Liver (tissue), 9 donors: Measurements from ENCODE around the gene TBC1D9B. TPM values are rescaled to one million over a fixed set of nuclear protein-coding genes. Genes with fewer than 3 reads are reported as not detected.

Source experiments
- DNase-seq: peaks from one replicate; pipeline ENCODE4 v3.0.0-alpha.2; 2017; ENCODE audit warnings: low spot score
- H3K27ac ChIP-seq, 2 donors: one replicate each; pipeline ENCODE4 v1.7.0; 2013; ENCODE audit warnings: inconsistent platforms in 2 of 2, low read length in 2 of 2, control low read depth in 1 of 2, low read depth in 1 of 2, mild to moderate bottlenecking in 1 of 2
- H3K27me3 ChIP-seq, 4 donors: one replicate each; pipeline versions ENCODE4 v1.6.1 to v1.7.0; 2013; ENCODE audit warnings: low read length in 3 of 4, inconsistent platforms in 1 of 4, mild to moderate bottlenecking in 1 of 4, moderate library complexity in 1 of 4; ENCODE audit not compliant: control insufficient read depth in 4 of 4, insufficient read depth in 4 of 4
- H3K36me3 ChIP-seq, 4 donors: one replicate each; pipeline versions ENCODE4 v1.6.1 to v1.7.0; 2013; ENCODE audit warnings: low read length in 3 of 4, mild to moderate bottlenecking in 3 of 4, low read depth in 1 of 4, moderate library complexity in 1 of 4; ENCODE audit not compliant: control insufficient read depth in 4 of 4, insufficient read depth in 3 of 4
- H3K4me1 ChIP-seq, 4 donors: one replicate each; pipeline versions ENCODE4 v1.6.1 to v1.7.0; 2013; ENCODE audit warnings: low read length in 3 of 4, mild to moderate bottlenecking in 3 of 4, moderate library complexity in 1 of 4; ENCODE audit not compliant: control insufficient read depth in 4 of 4, insufficient read depth in 4 of 4
- H3K4me3 ChIP-seq, 3 donors: one replicate each; pipeline versions ENCODE4 v1.6.1 to v1.7.0; 2013; ENCODE audit warnings: low read length in 3 of 3, control low read depth in 1 of 3, low read depth in 1 of 3, mild to moderate bottlenecking in 1 of 3
- H3K9ac ChIP-seq, 2 donors: one replicate each; pipeline ENCODE4 v1.7.0; 2013; ENCODE audit warnings: low read length in 2 of 2, mild to moderate bottlenecking in 2 of 2, moderate library complexity in 2 of 2, control low read depth in 1 of 2, low read depth in 1 of 2
- H3K9me3 ChIP-seq, 4 donors: one replicate each; pipeline versions ENCODE4 v1.6.1 to v1.7.0; 2013; ENCODE audit warnings: low read length in 3 of 4; ENCODE audit not compliant: control insufficient read depth in 4 of 4
- ATF3 ChIP-seq: IDR thresholded peaks from 2 replicates; pipeline ENCODE4 v1.6.1; 2016; ENCODE audit warnings: antibody characterized with exemption
- CTCF ChIP-seq: fragments of 150-350 bp; IDR thresholded peaks from 2 replicates; pipeline ENCODE4 v1.5.1; 2017; ENCODE audit warnings: improper control_type of control experiment, low read depth, low read length; ENCODE audit not compliant: missing input control
- EGR1 ChIP-seq, 2 donors: IDR thresholded peaks; 2 replicates each; pipeline ENCODE4 v1.6.1; 2016 to 2018; ENCODE audit warnings: antibody characterized with exemption in 2 of 2, low read depth in 2 of 2
- FOXA1 ChIP-seq: IDR thresholded peaks from 2 replicates; pipeline ENCODE4 v1.6.1; 2016; ENCODE audit warnings: antibody characterized with exemption
- FOXA2 ChIP-seq: IDR thresholded peaks from 2 replicates; pipeline ENCODE4 v1.6.1; 2016; ENCODE audit warnings: antibody characterized with exemption
- GABPA ChIP-seq, 2 donors: IDR thresholded peaks in 1 of 2; conservative IDR thresholded peaks in 1 of 2; 2 replicates each; pipeline ENCODE4 v1.6.1; 2016; ENCODE audit warnings: antibody characterized with exemption in 2 of 2, mild to moderate bottlenecking in 1 of 2, moderate library complexity in 1 of 2
- HNF4A ChIP-seq, 2 donors: conservative IDR thresholded peaks; 2 replicates each; pipeline ENCODE4 v1.6.1; 2016; ENCODE audit warnings: antibody characterized with exemption in 2 of 2, mild to moderate bottlenecking in 2 of 2
- HNF4G ChIP-seq: IDR thresholded peaks from 2 replicates; pipeline ENCODE4 v1.6.1; 2016; ENCODE audit warnings: antibody characterized with exemption
- JUND ChIP-seq, 2 donors: IDR thresholded peaks; 2 replicates each; pipeline ENCODE4 v1.6.1; 2016; ENCODE audit warnings: antibody characterized with exemption in 2 of 2
- MAX ChIP-seq: IDR thresholded peaks from 2 replicates; pipeline ENCODE4 v1.6.1; 2016; ENCODE audit warnings: antibody characterized with exemption
- NR2F2 ChIP-seq: IDR thresholded peaks from 2 replicates; pipeline ENCODE4 v1.6.1; 2016; ENCODE audit warnings: antibody characterized with exemption
- RAD21 ChIP-seq, 2 donors: IDR thresholded peaks; 2 replicates each; pipeline ENCODE4 v1.6.1; 2016; ENCODE audit warnings: antibody characterized with exemption in 2 of 2, mild to moderate bottlenecking in 2 of 2
- REST ChIP-seq: IDR thresholded peaks from 2 replicates; pipeline ENCODE4 v1.6.1; 2016; ENCODE audit warnings: antibody characterized with exemption, mild to moderate bottlenecking
- RXRA ChIP-seq, 2 donors: IDR thresholded peaks; 2 replicates each; pipeline ENCODE4 v1.6.1; 2017 to 2018; ENCODE audit warnings: antibody characterized with exemption in 2 of 2, mild to moderate bottlenecking in 1 of 2
- SP1 ChIP-seq: IDR thresholded peaks from 2 replicates; pipeline ENCODE4 v1.6.1; 2018; ENCODE audit warnings: antibody characterized with exemption, mild to moderate bottlenecking
- TAF1 ChIP-seq: conservative IDR thresholded peaks from 2 replicates; pipeline ENCODE4 v1.6.1; 2016; ENCODE audit warnings: antibody characterized with exemption, mild to moderate bottlenecking
- YY1 ChIP-seq: IDR thresholded peaks from 2 replicates; pipeline ENCODE4 v1.6.1; 2016; ENCODE audit warnings: antibody characterized with exemption, mild to moderate bottlenecking
- ZBTB33 ChIP-seq: IDR thresholded peaks from 2 replicates; pipeline ENCODE4 v1.6.1; 2016; ENCODE audit warnings: antibody characterized with exemption
- WGBS: extraction: QIAGEN DNeasy Blood & Tissue Kit; methylation state at CpG from one replicate; pipeline ENCODE4 v1.1.7; 2013; 5-methylcytosine and 5-hydroxymethylcytosine counted together
- polyA plus RNA-seq, 2 donors: library from polyadenylated mRNA; stranded (reverse) in 1 of 2; unstranded in 1 of 2; fragments of 200-250 nt in 1 of 2; fragments of >200 nt in 1 of 2; fragmentation: Nextera tagmentation in 1 of 2; extraction: Ambion mirVana in 1 of 2; gene quantifications; one replicate each; pipeline versions ENCODE4 v1.2.1 to v1.2.3, GENCODE V29; 2013 to 2015
- total RNA-seq, 2 donors: library from RNA; depleted of rRNA; stranded (reverse); fragments of >200 nt; gene quantifications; one replicate each; pipeline ENCODE4 v1.2.3, GENCODE V29; 2014
- donor health status: healthy.
- donor health status: healthy.
- donor health status: healthy.
- donor health status: healthy.
- donor health status: healthy.

TBC1D9B gene
- total and polyA plus RNA-seq, 4 donors, result 23.1 to 55.4 (median 38.7) TPM

GRCh38 chr5:179834120-179834519, 73.6 kb downstream of the TBC1D9B start:
- no peaks in the 10 kb centered on the region for H3K27me3 ChIP-seq
- no peaks in the 10 kb centered on the region for H3K9me3 ChIP-seq
- H3K4me3 ChIP-seq, result no peak overlapping the region
- no peak for DNase-seq
- no peak overlapping the region for H3K27ac ChIP-seq
- peaks cover 3 to 42% (median 32%) of the 10 kb centered on the region in 4 donors for H3K4me1 ChIP-seq
- WGBS, result 62% methylated on average over 8 of the region's 8 CpGs
- H3K36me3 ChIP-seq, result peaks cover 26 to 62% (median 55%) of the 10 kb centered on the region in 4 donors
- H3K9ac ChIP-seq, result no peak overlapping the region
- TF ChIP-seq TAF1, result no peak
- TF ChIP-seq RXRA (IDR thresholded peaks at IDR 0.05), result no peak
- no peak for TF ChIP-seq YY1
- no peak for TF ChIP-seq RAD21 (IDR thresholded peaks at IDR 0.05)
- no peak for TF ChIP-seq HNF4A (conservative IDR thresholded peaks at IDR 0.05)
- no peak for TF ChIP-seq NR2F2
- TF ChIP-seq ATF3, result no peak
- TF ChIP-seq HNF4G, result no peak
- TF ChIP-seq EGR1 (IDR thresholded peaks at IDR 0.05; ENCODE audit: low read depth in 2 of 2), result no peak
- no peak for TF ChIP-seq REST
- no peak for TF ChIP-seq SP1
- no peak for TF ChIP-seq GABPA (IDR thresholded peaks at IDR 0.05 in 1 of 2, conservative IDR thresholded peaks at IDR 0.05 in 1 of 2)
- no peak for TF ChIP-seq FOXA1
- no peak for TF ChIP-seq CTCF

- Histone ChIP-seq H3K27ac (no peak overlapping the region), H3K36me3 (peaks cover 29 to 66% (median 60%) of the 10 kb centered on the region in 4 donors), H3K4me3 (no peak overlapping the region), H3K9ac (no peak overlapping the region), H3K9me3 (no peaks in the 10 kb centered on the region), H3K27me3 (no peaks in the 10 kb centered on the region), H3K4me1 (peaks cover 3 to 46% (median 34%) of the 10 kb centered on the region in 4 donors)
- DNase-seq, result no peak
- WGBS, result 98% methylated on average over 3 of the region's 3 CpGs
- TF ChIP-seq SP1, result no peak
- no peak for TF ChIP-seq EGR1 (IDR thresholded peaks at IDR 0.05; ENCODE audit: low read depth in 2 of 2)
- no peak for TF ChIP-seq FOXA2
- TF ChIP-seq MAX, result no peak
- no peak for TF ChIP-seq HNF4A (conservative IDR thresholded peaks at IDR 0.05)
- TF ChIP-seq HNF4G, result no peak
- no peak for TF ChIP-seq GABPA (IDR thresholded peaks at IDR 0.05 in 1 of 2, conservative IDR thresholded peaks at IDR 0.05 in 1 of 2)
- no peak for TF ChIP-seq REST
- no peak for TF ChIP-seq NR2F2
- TF ChIP-seq ATF3, result no peak
- no peak for TF ChIP-seq YY1
- TF ChIP-seq RXRA (IDR thresholded peaks at IDR 0.05), result no peak
- no peak for TF ChIP-seq RAD21 (IDR thresholded peaks at IDR 0.05)
- TF ChIP-seq JUND (IDR thresholded peaks at IDR 0.05), result no peak
- TF ChIP-seq FOXA1, result no peak
- TF ChIP-seq ZBTB33, result no peak
Observed at GRCh38 chr5:179833709-179834070, 74.0 kb downstream of the TBC1D9B start.
